ENCODE data around the gene PRMT9. TPM values are rescaled to one million over a fixed set of nuclear protein-coding genes. Genes with fewer than 3 reads are reported as not detected.

The PRMT9 gene
- total and polyA plus RNA-seq, 2 of the 4 experiments (the other 2 are of a cell fraction): 5.0 to 14.2 TPM

GRCh38 chr4:147605499-147605898 lies 78.5 kb downstream of the PRMT9 start:
- H3K4ac ChIP-seq (ENCODE audit: low read depth, low read length): no peak overlapping the region
- ATAC-seq (ENCODE audit: low read depth) (no peak; the same call in 1 of the 2 replicates), DNase-seq (no peak)
- no peaks in the 10 kb centered on the region for H3K79me1 ChIP-seq (ENCODE audit: low read depth in 1 of 2, low read length in 2 of 2)
- H3K56ac ChIP-seq (ENCODE audit: extremely low read depth, insufficient read depth, low read length): no peak overlapping the region
- H3K9ac ChIP-seq (ENCODE audit: low read depth, low read length): no peak overlapping the region
- H3K18ac ChIP-seq (ENCODE audit: low read depth, low read length): no peak overlapping the region
- no peak overlapping the region for H2BK20ac ChIP-seq (ENCODE audit: low read depth, low read length)
- no peak overlapping the region for H4K91ac ChIP-seq (ENCODE audit: insufficient read depth, low read depth, low read length)
- no peaks in the 10 kb centered on the region for H3K9me3 ChIP-seq (ENCODE audit: control insufficient read depth, insufficient read depth, low read length)
- CTCF ChIA-PET: no interaction called here
- TF ChIP-seq ELK1 (IDR thresholded peaks at IDR 0.05; ENCODE audit: borderline replicate concordance, low read depth, low read length) (no peak), RFX5 (IDR thresholded peaks at IDR 0.05; ENCODE audit: low read depth, low read length) (no peak), FOS (IDR thresholded peaks at IDR 0.05; ENCODE audit: low read depth, low read length) (no peak), RAD21 (IDR thresholded peaks at IDR 0.05; ENCODE audit: low read length) (no peak), NFE2L2 (IDR thresholded peaks at IDR 0.05; ENCODE audit: low read depth, low read length) (no peak), CTCF (conservative IDR thresholded peaks at IDR 0.05; ENCODE audit: low read depth, low read length) (no peak), MXI1 (IDR thresholded peaks at IDR 0.05; ENCODE audit: borderline replicate concordance, low read depth, low read length) (no peak), USF2 (IDR thresholded peaks at IDR 0.05; ENCODE audit: low read depth, low read length) (no peak), CHD1 (IDR thresholded peaks at IDR 0.05; ENCODE audit: low read depth, low read length) (no peak)
- H2AFZ ChIP-seq (replicated peaks; ENCODE audit: low read length, poor library complexity): peak overlapping the region; percentile 66
- H3K4me1 ChIP-seq (ENCODE audit: control insufficient read depth, insufficient read depth, low read length): no peaks in the 10 kb centered on the region; the same call in 1 of the 2 replicates
- H2AK5ac ChIP-seq (ENCODE audit: low read depth, low read length): no peak overlapping the region
- no peaks in the 10 kb centered on the region for H3K36me3 ChIP-seq (ENCODE audit: control insufficient read depth, insufficient read depth, low read length)
- H2AK9ac ChIP-seq (replicated peaks; ENCODE audit: low read depth, low read length, poor library complexity): no peak overlapping the region
- H3K4me3 ChIP-seq (ENCODE audit: insufficient read depth, low read depth, low read length): no peak overlapping the region
- dilution Hi-C loops (cut with HindIII; ENCODE audit: low sequenced_read_pairs, unreplicated experiment) (no loop called here), intact Hi-C loops (cut with micrococcal nuclease) (no loop called here), in situ Hi-C loops (cut with MboI; ENCODE audit: low sequenced_read_pairs) (no loop called here)
- no peak overlapping the region for H2BK15ac ChIP-seq (ENCODE audit: low read depth, low read length)
- no peak overlapping the region for H2BK120ac ChIP-seq (ENCODE audit: low read depth, low read length)
- H3K23ac ChIP-seq (ENCODE audit: low read depth, low read length): no peak overlapping the region
- no peak overlapping the region for H2BK5ac ChIP-seq (ENCODE audit: low read depth, low read length, poor library complexity, severe bottlenecking)
- POLR2A ChIA-PET (ENCODE audit: unreplicated experiment): no interaction called here
- no TSS peak for BruUV-seq (replicated peaks)
- H3K27ac ChIP-seq (ENCODE audit: insufficient read depth, low read length): no peak overlapping the region
- no peaks in the 10 kb centered on the region for H3K27me3 ChIP-seq (ENCODE audit: control insufficient read depth, insufficient read depth, low read length)
- no peak overlapping the region for H4K8ac ChIP-seq (ENCODE audit: low read depth in 2 of 2, low read length in 2 of 2)
- no peaks in the 10 kb centered on the region for H4K20me1 ChIP-seq (ENCODE audit: insufficient read depth, low read length)
- no peak overlapping the region for H3K14ac ChIP-seq (replicated peaks; ENCODE audit: low read depth, low read length)
- H3K9me1 ChIP-seq (ENCODE audit: insufficient read depth, low read length): 0 out of 2 replicates have a peak, but pooled peaks cover 2% of the 10 kb centered on the region
- no peak overlapping the region for H4K5ac ChIP-seq (ENCODE audit: low read depth, low read length)
- H3K4me2 ChIP-seq (ENCODE audit: low read depth, low read length): no peak overlapping the region

Measured in IMR-90 (cell line).